ENCODE measurements around the gene SRP72. TPM values are rescaled to one million over a fixed set of nuclear protein-coding genes. Genes with fewer than 3 reads are reported as not detected.

Gene SRP72
- 96.8 TPM for polyA plus RNA-seq (2013, experiment 1 of 2)
- polyA plus RNA-seq (2013, experiment 2 of 2), result 96.0 TPM

- no peaks in the 10 kb centered on the region for H3K9me3 ChIP-seq (ENCODE audit: insufficient read depth, low read depth, low read length)
- WGBS, result under 1% methylated on average over 62 of the region's 62 CpGs
- peaks cover 39% of the 10 kb centered on the region for H3K36me3 ChIP-seq (ENCODE audit: insufficient read depth, low read length)
- H3K4me1 ChIP-seq (ENCODE audit: insufficient read depth, low read length), result peaks cover 15% of the 10 kb centered on the region; the same call in 1 of the 2 replicates
- H3K27ac ChIP-seq (ENCODE audit: low read depth, low read length), result peak within 1 kb of the TSS; percentile 84
- H3K9ac ChIP-seq (ENCODE audit: low read depth, low read length), result peak within 1 kb of the TSS; percentile 86
- H3K27me3 ChIP-seq (ENCODE audit: insufficient read depth, low read length), result no peaks in the 10 kb centered on the region
- H3K4me3 ChIP-seq (ENCODE audit: low read length), result peak within 1 kb of the TSS; percentile 88
Observed at GRCh38 chr4:56467284-56468096, at the start of gene SRP72. TSS of gene SRP72 (plus strand) at chr4:56467617. CDS start at chr4:56467636, 19 bp downstream.

- Histone ChIP-seq H3K27me3 (ENCODE audit: insufficient read depth, low read length) (no peaks in the 10 kb centered on the region), H3K9me3 (ENCODE audit: insufficient read depth, low read depth, low read length) (peaks cover 3% of the 10 kb centered on the region), H3K9ac (ENCODE audit: low read depth, low read length) (no peak overlapping the region), H3K4me3 (ENCODE audit: low read length) (no peak overlapping the region), H3K27ac (ENCODE audit: low read depth, low read length) (no peak overlapping the region), H3K4me1 (ENCODE audit: insufficient read depth, low read length) (peaks cover 13% of the 10 kb centered on the region), H3K36me3 (ENCODE audit: insufficient read depth, low read length) (peaks cover 22% of the 10 kb centered on the region)
- 92% methylated on average over 5 of the region's 5 CpGs for WGBS
Observed at GRCh38 chr4:56424176-56424575, 43.2 kb upstream of the SRP72 start.

DNA sequence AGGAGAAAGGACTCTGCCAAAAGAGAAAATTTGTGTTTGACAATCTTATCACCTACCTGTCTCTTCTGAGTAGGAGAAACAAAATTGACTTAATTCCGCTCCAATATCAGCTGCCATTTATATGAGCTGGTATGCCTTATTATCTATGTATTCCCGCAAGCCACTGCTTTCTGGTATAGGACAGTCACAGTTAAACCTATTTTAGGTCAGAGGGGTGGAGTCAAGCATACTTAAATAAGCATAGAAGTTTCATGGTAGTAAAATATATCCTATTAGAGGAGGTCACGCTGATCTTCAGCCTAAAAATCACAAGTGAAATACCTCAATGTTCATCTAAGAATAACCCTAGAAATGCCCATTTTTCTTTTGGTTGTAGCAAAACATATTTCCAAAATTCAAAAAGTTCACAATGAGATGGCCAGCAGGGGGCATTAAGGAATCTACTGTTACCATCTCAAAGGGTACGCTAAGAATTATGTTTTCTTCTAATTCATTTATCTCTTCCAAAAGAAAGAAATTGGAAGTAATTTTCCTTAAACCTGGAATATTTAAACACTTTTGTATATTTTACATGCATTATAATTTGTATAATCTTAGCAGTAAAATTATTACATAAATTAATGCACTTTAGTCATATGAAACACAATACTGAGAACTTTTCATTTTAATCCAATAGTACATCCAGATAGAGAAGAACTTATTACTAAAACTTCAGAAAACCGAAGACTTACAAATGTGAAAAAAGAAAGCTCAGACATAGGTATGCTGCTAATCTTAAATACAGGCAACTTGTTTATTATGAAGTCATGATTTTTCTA is 42.5 kb upstream of the SRP72 start:
- H3K9ac ChIP-seq (ENCODE audit: low read depth, low read length), result no peak overlapping the region
- H3K4me3 ChIP-seq (ENCODE audit: low read length), result peak overlapping the region; percentile 9; the same call in 1 of the 2 replicates
- peaks cover 22% of the 10 kb centered on the region for H3K36me3 ChIP-seq (ENCODE audit: insufficient read depth, low read length)
- 88% methylated on average over 5 of the region's 5 CpGs for WGBS
- peaks cover 13% of the 10 kb centered on the region for H3K4me1 ChIP-seq (ENCODE audit: insufficient read depth, low read length)
- H3K27ac ChIP-seq (ENCODE audit: low read depth, low read length), result peak overlapping the region; percentile 42
- H3K9me3 ChIP-seq (ENCODE audit: insufficient read depth, low read depth, low read length), result peaks cover 3% of the 10 kb centered on the region
- no peaks in the 10 kb centered on the region for H3K27me3 ChIP-seq (ENCODE audit: insufficient read depth, low read length)

DNA sequence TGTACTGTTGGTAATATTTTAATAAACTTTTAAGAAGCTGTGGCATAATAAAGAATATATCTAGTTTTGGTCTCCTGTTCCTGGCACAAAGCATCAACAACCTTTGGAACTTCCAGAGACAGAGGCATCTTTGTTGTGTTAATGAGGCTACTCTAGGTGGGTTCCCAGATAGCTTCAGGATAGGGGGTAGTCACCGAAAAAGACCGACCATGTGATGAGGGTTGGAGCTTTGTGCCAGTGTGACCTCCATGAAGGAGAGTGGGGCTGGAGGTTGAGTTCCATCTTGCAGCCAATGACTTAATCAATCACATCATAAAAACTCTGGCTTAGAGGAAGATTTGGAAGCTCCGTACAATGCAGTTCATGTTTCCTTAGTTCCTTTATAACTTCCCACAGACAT is 41.9 kb upstream of the SRP72 start:
- H3K27me3 ChIP-seq (ENCODE audit: insufficient read depth, low read length), result no peaks in the 10 kb centered on the region
- no peak overlapping the region for H3K9ac ChIP-seq (ENCODE audit: low read depth, low read length)
- peak overlapping the region; percentile 44 for H3K27ac ChIP-seq (ENCODE audit: low read depth, low read length)
- peaks cover 22% of the 10 kb centered on the region for H3K36me3 ChIP-seq (ENCODE audit: insufficient read depth, low read length)
- 34% methylated on average over 3 of the region's 3 CpGs for WGBS
- peaks cover 13% of the 10 kb centered on the region for H3K4me1 ChIP-seq (ENCODE audit: insufficient read depth, low read length)
- H3K9me3 ChIP-seq (ENCODE audit: insufficient read depth, low read depth, low read length), result peaks cover 3% of the 10 kb centered on the region
- H3K4me3 ChIP-seq (ENCODE audit: low read length), result peak overlapping the region; percentile 22; the same call in 1 of the 2 replicates

- Histone ChIP-seq H3K4me1 (ENCODE audit: insufficient read depth, low read length) (peaks cover 13% of the 10 kb centered on the region), H3K4me3 (ENCODE audit: low read length) (no peak overlapping the region), H3K27ac (ENCODE audit: low read depth, low read length) (no peak overlapping the region), H3K9me3 (ENCODE audit: insufficient read depth, low read depth, low read length) (peaks cover 3% of the 10 kb centered on the region), H3K27me3 (ENCODE audit: insufficient read depth, low read length) (no peaks in the 10 kb centered on the region), H3K9ac (ENCODE audit: low read depth, low read length) (no peak overlapping the region), H3K36me3 (ENCODE audit: insufficient read depth, low read length) (peaks cover 14% of the 10 kb centered on the region)
- 96% methylated on average over 6 of the region's 6 CpGs for WGBS
Observed at GRCh38 chr4:56426273-56426672, 41.1 kb upstream of the SRP72 start.

DNA sequence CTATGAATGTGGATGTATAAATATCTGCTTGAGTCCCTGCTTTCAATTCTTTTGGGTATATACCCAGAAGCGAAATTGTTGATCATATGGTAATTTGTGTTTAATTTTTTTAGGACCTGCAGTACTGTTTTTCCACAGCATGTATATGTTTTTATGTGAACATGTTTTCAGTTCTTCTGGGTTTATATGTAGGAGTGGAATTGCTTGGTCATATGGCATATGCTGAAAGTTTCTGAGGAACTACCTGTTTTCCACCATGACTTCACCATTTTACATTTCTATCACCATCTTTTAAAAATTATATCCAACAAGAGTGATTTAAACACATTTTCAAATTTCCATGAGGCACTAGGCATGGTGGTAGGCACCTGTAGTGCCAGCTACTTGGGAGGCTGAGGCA is 40.2 kb upstream of the SRP72 start:
- no peak overlapping the region for H3K9ac ChIP-seq (ENCODE audit: low read depth, low read length)
- H3K27me3 ChIP-seq (ENCODE audit: insufficient read depth, low read length), result no peaks in the 10 kb centered on the region
- H3K36me3 ChIP-seq (ENCODE audit: insufficient read depth, low read length), result peaks cover 15% of the 10 kb centered on the region; the same call in 1 of the 2 replicates
- no peak overlapping the region for H3K4me3 ChIP-seq (ENCODE audit: low read length)
- no peaks in the 10 kb centered on the region for H3K9me3 ChIP-seq (ENCODE audit: insufficient read depth, low read depth, low read length)
- H3K27ac ChIP-seq (ENCODE audit: low read depth, low read length), result no peak overlapping the region
- WGBS, result 98% methylated on average over 1 of the region's 1 CpG
- H3K4me1 ChIP-seq (ENCODE audit: insufficient read depth, low read length), result peaks cover 22% of the 10 kb centered on the region

- WGBS, result 94% methylated on average over 2 of the region's 2 CpGs
- H3K9ac ChIP-seq (ENCODE audit: low read depth, low read length), result no peak overlapping the region
- peaks cover 19% of the 10 kb centered on the region for H3K4me1 ChIP-seq (ENCODE audit: insufficient read depth, low read length)
- no peaks in the 10 kb centered on the region for H3K27me3 ChIP-seq (ENCODE audit: insufficient read depth, low read length)
- H3K36me3 ChIP-seq (ENCODE audit: insufficient read depth, low read length), result peaks cover 15% of the 10 kb centered on the region; the same call in 1 of the 2 replicates
- no peaks in the 10 kb centered on the region for H3K9me3 ChIP-seq (ENCODE audit: insufficient read depth, low read depth, low read length)
- no peak overlapping the region for H3K27ac ChIP-seq (ENCODE audit: low read depth, low read length)
- no peak overlapping the region for H3K4me3 ChIP-seq (ENCODE audit: low read length)
Observed at GRCh38 chr4:56430203-56430602, 37.2 kb upstream of the SRP72 start.

DNA sequence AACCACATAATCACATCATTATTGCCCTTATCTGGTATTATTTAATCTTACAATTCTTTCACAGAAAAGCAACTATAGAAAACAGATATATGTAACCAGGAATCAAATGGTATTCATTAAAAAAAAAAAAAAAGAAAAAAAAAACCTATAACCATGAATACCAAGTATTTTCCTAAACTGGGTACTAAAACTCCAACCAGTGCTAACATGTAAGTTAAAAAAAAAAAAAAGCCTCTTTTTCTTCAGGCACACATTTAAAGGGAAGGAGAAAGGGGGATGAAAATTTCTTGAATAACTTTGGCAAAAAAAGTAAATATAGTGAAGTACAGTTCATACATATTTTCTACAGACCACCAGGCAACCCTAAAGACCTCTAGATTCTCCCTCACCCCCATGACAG is 34.1 kb upstream of the SRP72 start:
- Histone ChIP-seq H3K4me1 (ENCODE audit: insufficient read depth, low read length) (peaks cover 17% of the 10 kb centered on the region; the same call in 1 of the 2 replicates), H3K9me3 (ENCODE audit: insufficient read depth, low read depth, low read length) (no peaks in the 10 kb centered on the region), H3K27ac (ENCODE audit: low read depth, low read length) (no peak overlapping the region), H3K9ac (ENCODE audit: low read depth, low read length) (peak overlapping the region; percentile 91), H3K4me3 (ENCODE audit: low read length) (peak overlapping the region; percentile 72), H3K27me3 (ENCODE audit: insufficient read depth, low read length) (no peaks in the 10 kb centered on the region), H3K36me3 (ENCODE audit: insufficient read depth, low read length) (peaks cover 5% of the 10 kb centered on the region; the same call in 1 of the 2 replicates)

- Histone ChIP-seq H3K4me3 (ENCODE audit: low read length) (peak overlapping the region; percentile 72), H3K27ac (ENCODE audit: low read depth, low read length) (peak overlapping the region; percentile 87)
Observed at GRCh38 chr4:56434599-56435139, 32.7 kb upstream of the SRP72 start.

DNA sequence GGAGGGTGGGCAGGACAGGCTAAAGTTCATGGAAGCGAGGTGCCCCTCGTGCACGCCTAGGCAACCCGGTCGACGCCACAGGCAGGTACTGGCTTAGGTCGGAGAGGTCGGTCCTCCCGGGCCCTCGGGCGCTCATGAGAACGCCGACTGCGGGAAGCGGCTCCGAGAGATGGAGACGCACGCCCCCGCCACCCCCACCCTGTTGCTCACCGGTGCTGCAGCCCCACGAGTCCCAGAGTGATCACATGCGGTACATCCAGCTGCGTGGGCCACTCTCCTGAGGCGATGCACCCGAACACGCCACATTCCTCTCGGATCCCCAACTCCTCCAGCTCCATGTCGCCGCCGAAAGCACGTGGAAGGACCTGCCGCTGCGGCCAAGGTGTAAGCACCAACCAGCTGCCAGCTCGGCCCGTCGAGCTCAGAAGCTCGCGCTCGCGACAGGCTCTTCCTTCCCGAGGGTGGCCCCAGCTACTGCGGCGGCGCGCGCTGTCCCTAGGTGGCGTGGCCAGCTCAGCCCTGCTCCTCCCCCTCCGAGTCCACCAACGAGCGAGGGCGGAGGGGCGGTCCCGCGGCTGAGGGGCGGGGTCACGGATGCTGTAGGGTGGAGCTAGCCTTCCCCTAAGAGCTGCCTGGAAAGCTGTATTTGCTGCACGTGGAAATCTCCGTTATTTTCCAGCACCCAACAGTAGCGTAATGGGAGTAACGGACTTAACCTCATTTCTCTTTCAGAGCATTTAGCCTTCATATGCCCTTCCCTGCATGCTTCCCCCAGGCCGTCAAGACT is 32.1 kb upstream of the SRP72 start, which contains the start of gene PPAT:
Gene PPAT (minus strand): TSS at position 476 of the 787 bp plus-strand sequence. CDS start 138 bp downstream, at position 338.
- H3K36me3 ChIP-seq (ENCODE audit: insufficient read depth, low read length), result peaks cover 23% of the 10 kb centered on the region
- H3K4me1 ChIP-seq (ENCODE audit: insufficient read depth, low read length), result peaks cover 30% of the 10 kb centered on the region
- peak within 1 kb of the TSS; percentile 92 for H3K9ac ChIP-seq (ENCODE audit: low read depth, low read length)
- WGBS, result under 1% methylated on average over 61 of the region's 61 CpGs
- no peaks in the 10 kb centered on the region for H3K27me3 ChIP-seq (ENCODE audit: insufficient read depth, low read length)
- peak within 1 kb of the TSS; percentile 89 for H3K27ac ChIP-seq (ENCODE audit: low read depth, low read length)
- peak within 1 kb of the TSS; percentile 72 for H3K4me3 ChIP-seq (ENCODE audit: low read length)
- H3K9me3 ChIP-seq (ENCODE audit: insufficient read depth, low read depth, low read length), result no peaks in the 10 kb centered on the region

More at GRCh38 chr4:56434599-56435139, 32.7 kb upstream of the SRP72 start:
- peaks cover 16% of the 10 kb centered on the region for H3K36me3 ChIP-seq (ENCODE audit: insufficient read depth, low read length)
- WGBS, result under 1% methylated on average over 15 of the region's 15 CpGs
- no peaks in the 10 kb centered on the region for H3K9me3 ChIP-seq (ENCODE audit: insufficient read depth, low read depth, low read length)
- H3K27me3 ChIP-seq (ENCODE audit: insufficient read depth, low read length), result no peaks in the 10 kb centered on the region
- H3K4me1 ChIP-seq (ENCODE audit: insufficient read depth, low read length), result peaks cover 24% of the 10 kb centered on the region
- H3K9ac ChIP-seq (ENCODE audit: low read depth, low read length), result peak overlapping the region; percentile 91

Data from HUES64 (cell line).